HepG2 (cell line): ENCODE results near the gene SLC25A45. TPM values are rescaled to one million over a fixed set of nuclear protein-coding genes. Genes with fewer than 3 reads are reported as not detected.

Experiments
- BORCS8-MEF2B ChIP-seq: sonication (generic); formaldehyde crosslinking; IDR thresholded peaks from 2 replicates; pipeline ENCODE4 v1.8.0; 2022; ENCODE audit warnings: mild to moderate bottlenecking, missing genetic modification reagents
- FOXK1 ChIP-seq: sonication (generic); formaldehyde crosslinking; IDR thresholded peaks from 2 replicates; pipeline ENCODE4 v1.4.0; 2020; ENCODE audit warnings: low read depth, missing genetic modification reagents, borderline replicate concordance
- FOXO1 ChIP-seq: sonication (generic); formaldehyde crosslinking; IDR thresholded peaks from 2 replicates; pipeline ENCODE4 v1.4.0; 2020; ENCODE audit warnings: missing genetic modification reagents
- HHEX ChIP-seq: IDR thresholded peaks from 2 replicates; pipeline ENCODE4 v1.6.1; 2016; ENCODE audit warnings: control low read depth
- HMG20A ChIP-seq: IDR thresholded peaks from 2 replicates; pipeline ENCODE4 v1.6.1; 2016; ENCODE audit warnings: borderline replicate concordance
- HNRNPL ChIP-seq: fragments of 200-400 bp; formaldehyde crosslinking; IDR thresholded peaks from 2 replicates; pipeline ENCODE4 v1.6.1; 2017; ENCODE audit warnings: mild to moderate bottlenecking, low read depth, low read length
- KAT7 ChIP-seq: IDR thresholded peaks from 2 replicates; pipeline ENCODE4 v1.6.1; 2018; ENCODE audit warnings: borderline replicate concordance, missing compliant biosample characterization
- NPAS2 ChIP-seq: sonication (generic); formaldehyde crosslinking; IDR thresholded peaks from 2 replicates; pipeline ENCODE4 v1.8.0; 2022; ENCODE audit warnings: mild to moderate bottlenecking, missing genetic modification reagents, borderline replicate concordance
- NR2F2 ChIP-seq: IDR thresholded peaks from 2 replicates; pipeline ENCODE4 v1.6.1; 2012; ENCODE audit warnings: low read depth, inconsistent platforms, borderline replicate concordance
- PAX8 ChIP-seq: sonication (generic); formaldehyde crosslinking; IDR thresholded peaks from 2 replicates; pipeline ENCODE4 v1.8.0; 2022; ENCODE audit warnings: mild to moderate bottlenecking, missing genetic modification reagents, borderline replicate concordance
- RAD51 ChIP-seq: fragments of 450-650 bp; IDR thresholded peaks from 2 replicates; pipeline ENCODE4 v1.6.1; 2016; ENCODE audit warnings: borderline replicate concordance
- SALL1 ChIP-seq: sonication (generic); formaldehyde crosslinking; IDR thresholded peaks from 2 replicates; pipeline ENCODE4 v1.8.0; 2022; ENCODE audit warnings: mild to moderate bottlenecking, missing genetic modification reagents
- SALL2 ChIP-seq: sonication (generic); formaldehyde crosslinking; IDR thresholded peaks from 2 replicates; pipeline ENCODE4 v1.8.1; 2023; ENCODE audit warnings: mild to moderate bottlenecking, missing genetic modification reagents, inconsistent platforms
- SP140L ChIP-seq: sonication (generic); formaldehyde crosslinking; IDR thresholded peaks from 2 replicates; pipeline ENCODE4 v1.4.0; 2020; ENCODE audit warnings: missing genetic modification reagents, borderline replicate concordance
- SP2 ChIP-seq: sonication (generic); formaldehyde crosslinking; IDR thresholded peaks from 2 replicates; pipeline ENCODE4 v1.5.1; 2020; ENCODE audit warnings: mild to moderate bottlenecking, missing genetic modification reagents
- SP4 ChIP-seq: sonication (generic); formaldehyde crosslinking; IDR thresholded peaks from 2 replicates; pipeline ENCODE4 v1.8.1; 2023; ENCODE audit warnings: mild to moderate bottlenecking, missing genetic modification reagents
- ZNF101 ChIP-seq: sonication (generic); formaldehyde crosslinking; IDR thresholded peaks from 2 replicates; pipeline ENCODE4 v1.4.0; 2020; ENCODE audit warnings: mild to moderate bottlenecking, low read depth, missing genetic modification reagents, borderline replicate concordance
- ZNF160 ChIP-seq: sonication (generic); formaldehyde crosslinking; IDR thresholded peaks from 2 replicates; pipeline ENCODE4 v1.8.0; 2022; ENCODE audit warnings: mild to moderate bottlenecking, inconsistent platforms, missing genetic modification reagents
- ZNF460 ChIP-seq: sonication (generic); formaldehyde crosslinking; IDR thresholded peaks from 2 replicates; pipeline ENCODE4 v1.5.1; 2020; ENCODE audit warnings: missing genetic modification reagents, mild to moderate bottlenecking, borderline replicate concordance
- ZNF501 ChIP-seq: sonication (generic); formaldehyde crosslinking; IDR thresholded peaks from 2 replicates; pipeline ENCODE4 v1.5.1; 2020; ENCODE audit warnings: mild to moderate bottlenecking, moderate library complexity, missing genetic modification reagents
- ZNF530 ChIP-seq: sonication (generic); formaldehyde crosslinking; IDR thresholded peaks from 2 replicates; pipeline ENCODE4 v1.5.0; 2020; ENCODE audit warnings: low read depth, mild to moderate bottlenecking, missing genetic modification reagents
- ZNF572 ChIP-seq: sonication (generic); formaldehyde crosslinking; IDR thresholded peaks from 2 replicates; pipeline ENCODE4 v1.5.1; 2020; ENCODE audit warnings: mild to moderate bottlenecking, missing genetic modification reagents
- ZNF607 ChIP-seq: sonication (generic); formaldehyde crosslinking; IDR thresholded peaks from 2 replicates; pipeline ENCODE4 v1.5.1; 2020; ENCODE audit warnings: missing genetic modification reagents, mild to moderate bottlenecking, borderline replicate concordance
- ZNF766 ChIP-seq: sonication (generic); formaldehyde crosslinking; IDR thresholded peaks from 2 replicates; pipeline ENCODE4 v1.5.0; 2020; ENCODE audit warnings: missing genetic modification reagents, borderline replicate concordance
- polyA plus RNA-seq, 8 experiments: library from polyadenylated mRNA; depleted of rRNA in 3 of 8; stranded (reverse) in 7 of 8; unstranded in 1 of 8; fragments of >200 nt; fragmentation: Illumina TruSeq in 4 of 8; extraction: Trizol in 4 of 8; gene quantifications; 2 replicates each; pipeline versions ENCODE4 v1.2.1 to v1.2.3, GENCODE V29; 2011 to 2016; ENCODE audit warnings: low read depth in 4 of 8, missing spikeins in 1 of 8, mixed read lengths in 1 of 8; ENCODE audit not compliant: insufficient read depth in 1 of 8
- total RNA-seq, 5 experiments: library from RNA; depleted of rRNA; stranded (reverse); fragments of >200 nt; fragmentation: Illumina TruSeq; extraction: Trizol; gene quantifications; 2 replicates each; pipeline ENCODE4 v1.2.3, GENCODE V29; 2016; ENCODE audit warnings: low read depth in 1 of 5
- TF ChIP-seq, protein P1 (sequence below): IDR thresholded peaks from 2 replicates; pipeline ENCODE4 v1.6.1; 2016; ENCODE audit warnings: mild to moderate bottlenecking
- TF ChIP-seq, protein P2 (sequence below): sonication (generic); formaldehyde crosslinking; IDR thresholded peaks from 2 replicates; pipeline ENCODE4 v1.4.0; 2020; ENCODE audit warnings: missing genetic modification reagents
- TF ChIP-seq, protein P3 (sequence below): sonication (generic); formaldehyde crosslinking; IDR thresholded peaks from 2 replicates; pipeline ENCODE4 v1.4.0; 2020; ENCODE audit warnings: mild to moderate bottlenecking, missing genetic modification reagents

Gene SLC25A45
- total and polyA plus RNA-seq, 2 of the 13 experiments (the other 11 are each of a cell fraction or from before 2014, with no cell fraction given), result 1.2 to 3.4 TPM

DNA sequence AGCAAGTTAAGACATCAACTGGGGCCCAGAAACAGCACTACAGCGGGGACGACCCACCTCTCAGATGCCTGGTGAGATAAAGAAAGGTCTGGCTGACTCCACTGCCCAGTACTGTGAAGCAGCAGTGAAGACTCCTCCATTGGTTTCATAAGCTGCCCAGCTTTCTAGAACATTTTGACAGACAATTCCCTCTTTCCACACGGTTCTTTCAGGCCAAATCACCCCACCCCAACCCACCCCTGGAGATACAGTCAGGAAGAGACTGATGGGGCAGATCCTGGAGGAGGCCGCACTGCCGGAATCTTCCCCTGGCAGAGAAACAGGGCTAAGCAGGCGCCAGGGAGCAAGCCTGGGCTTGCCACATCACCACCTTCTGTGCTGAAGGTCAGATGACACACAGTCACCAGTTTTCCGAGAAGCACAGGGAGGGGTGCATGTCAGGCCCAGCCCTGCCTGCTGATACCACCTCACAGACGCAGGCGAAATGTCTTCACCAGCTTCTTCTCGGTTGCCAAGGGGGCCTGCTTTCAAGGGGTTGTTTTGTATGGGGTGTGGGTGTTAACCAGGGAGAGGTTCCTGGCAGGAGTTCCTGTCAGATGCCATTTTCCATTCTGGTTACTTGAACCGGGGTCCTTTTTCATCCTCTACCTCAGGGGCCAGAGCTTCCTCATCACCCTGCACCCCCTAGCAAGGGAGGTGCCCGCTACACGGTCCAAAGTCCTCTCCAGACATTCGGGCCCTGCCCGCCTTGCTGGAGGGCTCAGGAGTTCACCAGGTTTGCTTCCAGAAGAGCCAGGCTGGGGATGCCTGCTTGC, 38.7 kb upstream of the SLC25A45 start (continued):
- TF ChIP-seq SP140L, result no peak
- TF ChIP-seq ZNF101 (CRISPR knock-in tag), result no peak
- TF ChIP-seq ZNF766 (CRISPR knock-in tag), result no peak
- no peak for TF ChIP-seq ZNF607 (CRISPR knock-in tag)
- peak; percentile 92 for TF ChIP-seq HNRNPL
- no peak for TF ChIP-seq SP2
- no peak for TF ChIP-seq NPAS2 (CRISPR knock-in tag)
- no peak for TF ChIP-seq KAT7 (CRISPR knock-in tag)
- TF ChIP-seq, protein P1, sequence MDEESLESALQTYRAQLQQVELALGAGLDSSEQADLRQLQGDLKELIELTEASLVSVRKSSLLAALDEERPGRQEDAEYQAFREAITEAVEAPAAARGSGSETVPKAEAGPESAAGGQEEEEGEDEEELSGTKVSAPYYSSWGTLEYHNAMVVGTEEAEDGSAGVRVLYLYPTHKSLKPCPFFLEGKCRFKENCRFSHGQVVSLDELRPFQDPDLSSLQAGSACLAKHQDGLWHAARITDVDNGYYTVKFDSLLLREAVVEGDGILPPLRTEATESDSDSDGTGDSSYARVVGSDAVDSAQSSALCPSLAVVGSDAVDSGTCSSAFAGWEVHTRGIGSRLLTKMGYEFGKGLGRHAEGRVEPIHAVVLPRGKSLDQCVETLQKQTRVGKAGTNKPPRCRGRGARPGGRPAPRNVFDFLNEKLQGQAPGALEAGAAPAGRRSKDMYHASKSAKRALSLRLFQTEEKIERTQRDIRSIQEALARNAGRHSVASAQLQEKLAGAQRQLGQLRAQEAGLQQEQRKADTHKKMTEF, result peak; percentile 24; the same call in 1 of the 2 replicates
- TF ChIP-seq ZNF572 (CRISPR knock-in tag), result no peak
- 0 out of 2 replicates have a peak, but pooled peaks have one; percentile 43 for TF ChIP-seq ZNF160
- peak; percentile 9; the same call in 1 of the 2 replicates for TF ChIP-seq ZNF501 (CRISPR knock-in tag)
- no peak for TF ChIP-seq NR2F2
- TF ChIP-seq, protein P2, sequence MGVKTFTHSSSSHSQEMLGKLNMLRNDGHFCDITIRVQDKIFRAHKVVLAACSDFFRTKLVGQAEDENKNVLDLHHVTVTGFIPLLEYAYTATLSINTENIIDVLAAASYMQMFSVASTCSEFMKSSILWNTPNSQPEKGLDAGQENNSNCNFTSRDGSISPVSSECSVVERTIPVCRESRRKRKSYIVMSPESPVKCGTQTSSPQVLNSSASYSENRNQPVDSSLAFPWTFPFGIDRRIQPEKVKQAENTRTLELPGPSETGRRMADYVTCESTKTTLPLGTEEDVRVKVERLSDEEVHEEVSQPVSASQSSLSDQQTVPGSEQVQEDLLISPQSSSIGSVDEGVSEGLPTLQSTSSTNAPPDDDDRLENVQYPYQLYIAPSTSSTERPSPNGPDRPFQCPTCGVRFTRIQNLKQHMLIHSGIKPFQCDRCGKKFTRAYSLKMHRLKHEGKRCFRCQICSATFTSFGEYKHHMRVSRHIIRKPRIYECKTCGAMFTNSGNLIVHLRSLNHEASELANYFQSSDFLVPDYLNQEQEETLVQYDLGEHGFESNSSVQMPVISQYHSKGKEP (CRISPR knock-in tag), result no peak
- TF ChIP-seq PAX8, result no peak; the same call in 1 of the 2 replicates
- peak; percentile 68; the same call in 1 of the 2 replicates for TF ChIP-seq FOXK1 (CRISPR knock-in tag)
- TF ChIP-seq RAD51, result no peak; the same call in 1 of the 2 replicates
- no peak for TF ChIP-seq ZNF460 (CRISPR knock-in tag)
- no peak; the same call in 1 of the 2 replicates for TF ChIP-seq SP4 (CRISPR knock-in tag)
- peak; percentile 59; the same call in 1 of the 2 replicates for TF ChIP-seq SALL2 (CRISPR knock-in tag)
- TF ChIP-seq HHEX (CRISPR knock-in tag), result no peak
- TF ChIP-seq HMG20A (CRISPR knock-in tag), result peak; percentile 36; the same call in 1 of the 2 replicates
- peak; percentile 84 for TF ChIP-seq FOXO1 (CRISPR knock-in tag)
- no peak for TF ChIP-seq BORCS8-MEF2B (CRISPR knock-in tag)
- TF ChIP-seq ZNF530 (CRISPR knock-in tag), result no peak
- TF ChIP-seq, protein P3, sequence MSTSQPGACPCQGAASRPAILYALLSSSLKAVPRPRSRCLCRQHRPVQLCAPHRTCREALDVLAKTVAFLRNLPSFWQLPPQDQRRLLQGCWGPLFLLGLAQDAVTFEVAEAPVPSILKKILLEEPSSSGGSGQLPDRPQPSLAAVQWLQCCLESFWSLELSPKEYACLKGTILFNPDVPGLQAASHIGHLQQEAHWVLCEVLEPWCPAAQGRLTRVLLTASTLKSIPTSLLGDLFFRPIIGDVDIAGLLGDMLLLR, result no peak
- peak; percentile 80 for TF ChIP-seq SALL1 (CRISPR knock-in tag)
